Skin epidermis (tissue), 12 donors: ENCODE data around the gene PTPRN2.

Experiments used
- H3K27ac ChIP-seq, 21 experiments: fragments of 200-600 bp; sonication (generic) in 11 of 21; one replicate each; pipeline ENCODE4 v1.5.0; 2020; ENCODE audit warnings: mild to moderate bottlenecking in 3 of 21, inconsistent platforms in 2 of 21, moderate library complexity in 2 of 21
- H3K4me3 ChIP-seq, 7 experiments: fragments of 200-600 bp; sonication (generic) in 2 of 7; one replicate each; pipeline ENCODE4 v1.5.0; 2020; ENCODE audit warnings: inconsistent platforms in 2 of 7, mild to moderate bottlenecking in 2 of 7, moderate library complexity in 1 of 7

The PTPRN2 gene

GRCh38 chr7:158499082-158499455, 88.6 kb downstream of the PTPRN2 start:
- no peak overlapping the region for H3K27ac ChIP-seq
- no peak overlapping the region for H3K4me3 ChIP-seq

GRCh38 chr7:158498443-158499081, 89.1 kb downstream of the PTPRN2 start:
- H3K4me3 ChIP-seq: no peak overlapping the region
- no peak overlapping the region for H3K27ac ChIP-seq

GRCh38 chr7:158497627-158498026, 90.0 kb downstream of the PTPRN2 start:
- Histone ChIP-seq H3K27ac (no peak overlapping the region), H3K4me3 (no peak overlapping the region)

GRCh38 chr7:158495786-158496185, 91.8 kb downstream of the PTPRN2 start:
- Histone ChIP-seq H3K4me3 (no peak overlapping the region), H3K27ac (peak overlapping the region in 1 of 21 experiments; percentile 21)

GRCh38 chr7:158495216-158495615, 92.4 kb downstream of the PTPRN2 start:
- no peak overlapping the region for H3K4me3 ChIP-seq
- peak overlapping the region in 1 of 21 experiments; percentile 21 for H3K27ac ChIP-seq

- H3K4me3 ChIP-seq: no peak overlapping the region
- H3K27ac ChIP-seq: no peak overlapping the region
Measured at GRCh38 chr7:158494643-158495042, 93.0 kb downstream of the PTPRN2 start.

- Histone ChIP-seq H3K27ac (no peak overlapping the region), H3K4me3 (no peak overlapping the region)
Measured at GRCh38 chr7:158494162-158494586, 93.4 kb downstream of the PTPRN2 start.

GRCh38 chr7:158492367-158492764, 95.3 kb downstream of the PTPRN2 start:
- Histone ChIP-seq H3K27ac (no peak overlapping the region), H3K4me3 (no peak overlapping the region)

- no peak overlapping the region for H3K27ac ChIP-seq
- H3K4me3 ChIP-seq: no peak overlapping the region
Measured at GRCh38 chr7:158491094-158491493, 96.5 kb downstream of the PTPRN2 start.

GRCh38 chr7:158490171-158490782, 97.3 kb downstream of the PTPRN2 start:
- Histone ChIP-seq H3K27ac (no peak overlapping the region), H3K4me3 (no peak overlapping the region)

- no peak overlapping the region for H3K27ac ChIP-seq
- no peak overlapping the region for H3K4me3 ChIP-seq
Measured at GRCh38 chr7:158489462-158490155, 98.0 kb downstream of the PTPRN2 start.

- no peak overlapping the region for H3K4me3 ChIP-seq
- no peak overlapping the region for H3K27ac ChIP-seq
Measured at GRCh38 chr7:158488181-158488971, 99.2 kb downstream of the PTPRN2 start.

- Histone ChIP-seq H3K27ac (no peak overlapping the region), H3K4me3 (no peak overlapping the region)
Measured at GRCh38 chr7:158487631-158488151, 99.9 kb downstream of the PTPRN2 start.

GRCh38 chr7:158486919-158487318, 100.7 kb downstream of the PTPRN2 start:
- Histone ChIP-seq H3K4me3 (no peak overlapping the region), H3K27ac (no peak overlapping the region)

- H3K4me3 ChIP-seq: no peak overlapping the region
- no peak overlapping the region for H3K27ac ChIP-seq
Measured at GRCh38 chr7:158484801-158485531, 102.7 kb downstream of the PTPRN2 start.

- no peak overlapping the region for H3K4me3 ChIP-seq
- H3K27ac ChIP-seq: no peak overlapping the region
Measured at GRCh38 chr7:158482480-158482879, 105.1 kb downstream of the PTPRN2 start.

- H3K27ac ChIP-seq: no peak overlapping the region
- H3K4me3 ChIP-seq: no peak overlapping the region
Measured at GRCh38 chr7:158479664-158480025, 108.0 kb downstream of the PTPRN2 start.

GRCh38 chr7:158479021-158479663, 108.5 kb downstream of the PTPRN2 start:
- Histone ChIP-seq H3K27ac (no peak overlapping the region), H3K4me3 (no peak overlapping the region)

- Histone ChIP-seq H3K27ac (no peak overlapping the region), H3K4me3 (no peak overlapping the region)
Measured at GRCh38 chr7:158477866-158478265, 109.8 kb downstream of the PTPRN2 start.
